Activated CD4-positive, CD25-positive, alpha-beta regulatory T cell treated with anti-CD3 and anti-CD28 coated beads, Interleukin-2, amount 50 U/mL, for 16 hours (primary cell): ENCODE measurements around the gene SSRP1.
"Not testable (repeated sequence)": the region's sequence is repeated elsewhere in the genome, so short reads cannot be mapped to it uniquely, and the experiment has no call there.

Source experiments
- DNase-seq: peaks from one replicate; pipeline ENCODE4 v3.0.0-alpha.2; 2020; ENCODE audit warnings: low read depth, low spot score

The SSRP1 gene

DNA sequence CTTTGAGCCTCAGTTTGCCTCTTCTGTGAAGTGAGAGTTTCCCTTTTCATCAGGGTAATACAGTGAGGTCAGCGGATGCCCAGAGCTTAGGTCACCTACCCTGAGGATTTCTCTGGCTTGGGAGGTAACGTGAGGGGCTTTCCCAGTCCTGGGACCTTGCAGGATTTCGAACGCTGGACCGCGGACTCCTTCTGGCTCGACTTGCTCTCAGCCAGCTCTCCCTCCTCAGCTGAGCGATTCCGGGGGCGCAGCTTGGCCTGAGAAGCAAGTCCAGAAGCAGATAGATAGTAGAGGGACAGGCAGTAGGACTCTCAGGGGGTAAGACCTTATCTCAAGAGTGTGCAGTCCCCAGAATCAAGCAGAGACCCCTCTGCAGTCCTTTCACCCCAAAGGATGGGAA lies 34.9 kb downstream of the SSRP1 start:
- DNase-seq: no peak

DNA sequence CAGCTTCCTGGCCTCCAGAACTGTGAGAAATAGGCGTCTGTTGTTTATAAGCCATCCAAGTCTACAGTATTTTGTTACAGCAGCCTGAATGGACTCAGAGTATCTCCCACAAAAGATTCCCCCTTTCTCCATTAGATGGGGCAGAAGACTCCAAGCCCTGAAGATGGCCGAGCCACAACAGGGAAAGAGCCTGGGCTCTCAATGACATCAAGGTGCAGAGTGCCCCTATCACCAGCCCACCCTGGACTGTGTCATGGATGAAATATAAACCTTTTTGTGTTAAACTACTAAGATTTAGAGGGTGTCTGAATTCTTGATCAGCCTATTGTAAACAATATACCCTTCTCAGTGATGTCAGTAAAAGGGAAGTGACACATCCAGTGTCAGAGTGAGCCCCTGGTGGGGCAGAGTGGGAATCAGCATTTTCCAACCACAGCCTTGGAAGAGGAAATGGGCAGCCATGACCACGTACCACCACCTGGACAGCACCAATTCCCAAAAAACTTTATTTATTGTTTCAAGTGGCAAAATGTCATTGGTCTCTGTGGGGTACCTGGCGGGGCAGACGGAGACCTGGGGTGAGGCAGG lies 36.4 kb downstream of the SSRP1 start:
- DNase-seq: no peak

DNA sequence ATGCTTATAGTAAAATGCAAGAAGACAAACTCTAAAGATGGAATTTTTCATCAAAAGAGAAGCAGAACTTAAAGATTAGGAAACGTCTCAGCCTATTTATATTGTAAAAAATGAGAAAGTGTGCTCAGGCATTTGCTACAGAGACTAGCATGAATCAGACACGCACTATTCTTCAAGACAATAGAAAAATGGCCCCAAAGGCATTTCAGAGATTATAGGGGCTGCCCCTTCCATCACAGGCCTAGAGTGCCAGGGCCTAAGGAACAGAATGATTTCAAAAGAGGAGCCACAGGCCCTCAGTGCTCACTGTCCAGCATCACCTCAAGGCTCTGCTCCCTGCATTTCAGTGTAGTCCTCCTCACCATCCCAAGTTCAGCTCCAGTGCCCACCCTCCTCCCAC lies 38.5 kb downstream of the SSRP1 start:
- DNase-seq: no peak

DNA sequence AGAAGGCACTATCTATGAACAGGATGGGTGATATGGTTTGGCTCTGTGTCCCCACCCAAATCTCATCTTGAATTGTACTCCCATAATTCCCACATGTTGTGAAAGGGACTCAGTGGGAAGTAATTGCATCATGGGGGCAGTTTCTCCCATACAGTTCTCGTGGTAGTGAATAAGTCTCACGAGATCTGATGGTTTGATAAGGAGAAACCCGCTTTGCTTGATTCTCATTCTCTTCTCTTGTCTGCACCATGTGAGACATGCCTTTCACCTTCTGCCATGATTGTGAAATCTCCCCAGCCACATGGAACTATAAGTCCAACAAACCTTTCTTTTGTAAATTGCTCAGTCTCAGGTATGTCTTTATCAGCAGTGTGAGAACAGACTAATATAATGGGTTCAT lies 39.5 kb downstream of the SSRP1 start:
- not testable (repeated sequence) for DNase-seq

DNA sequence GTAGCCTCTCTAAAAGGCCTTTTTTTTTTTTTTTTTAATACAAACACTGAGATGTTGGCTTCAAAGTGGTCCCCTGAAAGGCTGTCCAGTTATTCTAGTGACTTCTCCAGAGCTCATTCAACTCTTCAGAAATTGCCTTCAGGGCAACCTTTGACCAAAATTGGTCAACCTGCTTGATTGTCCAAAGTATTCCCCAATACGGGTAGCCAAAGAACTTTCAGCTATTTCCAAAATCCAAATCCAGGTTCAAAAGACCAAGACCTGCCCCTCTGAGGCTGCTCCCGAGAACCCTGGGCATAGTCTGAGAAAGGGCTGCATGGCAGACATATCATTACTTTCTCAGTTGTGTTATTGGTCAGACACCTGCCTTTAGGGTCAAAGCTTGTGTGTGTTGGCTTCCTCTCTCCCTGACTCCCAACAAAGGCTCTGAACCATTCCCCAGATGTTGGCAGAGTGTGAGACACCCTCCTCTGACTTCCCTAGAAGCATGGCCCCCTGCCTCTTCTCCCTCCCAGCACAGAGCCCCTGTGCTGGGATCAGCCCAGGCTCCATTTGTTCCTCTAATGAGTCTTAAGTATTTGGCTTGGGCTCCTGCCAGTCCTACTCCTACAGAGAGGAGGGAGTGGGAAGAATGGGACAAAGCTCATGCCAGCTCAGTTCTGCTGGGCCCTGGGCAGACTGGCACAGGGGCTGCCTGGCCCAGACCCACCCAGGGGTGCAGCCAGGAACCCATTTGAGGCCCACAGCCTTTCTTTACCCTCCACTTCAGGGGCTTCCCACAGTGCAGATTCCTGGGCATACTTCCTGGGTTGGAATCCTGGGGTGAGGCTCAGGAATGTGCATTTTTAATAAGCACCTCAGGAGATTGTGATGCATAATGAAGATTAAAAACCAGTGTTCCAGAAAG lies 41.2 kb downstream of the SSRP1 start:
- DNase-seq: no peak

DNA sequence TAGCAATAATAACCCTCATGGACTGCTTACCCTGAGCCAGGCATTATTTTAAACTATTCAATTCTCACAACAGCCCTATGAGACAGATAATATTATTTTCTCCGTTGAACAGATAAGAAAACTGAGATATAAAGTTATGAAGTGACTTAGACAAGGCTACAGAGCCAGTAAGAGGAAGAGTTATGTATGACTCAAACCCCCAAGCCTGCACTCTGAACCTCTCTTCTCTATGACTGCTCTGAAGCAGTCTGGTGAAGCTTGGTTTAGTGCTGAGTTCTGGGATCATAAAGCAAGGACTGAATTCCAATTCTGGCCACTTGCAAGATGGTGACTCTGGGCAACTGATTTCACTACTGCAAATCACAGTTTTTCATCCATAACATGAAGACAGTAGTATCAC lies 45.4 kb downstream of the SSRP1 start:
- no peak for DNase-seq

DNA sequence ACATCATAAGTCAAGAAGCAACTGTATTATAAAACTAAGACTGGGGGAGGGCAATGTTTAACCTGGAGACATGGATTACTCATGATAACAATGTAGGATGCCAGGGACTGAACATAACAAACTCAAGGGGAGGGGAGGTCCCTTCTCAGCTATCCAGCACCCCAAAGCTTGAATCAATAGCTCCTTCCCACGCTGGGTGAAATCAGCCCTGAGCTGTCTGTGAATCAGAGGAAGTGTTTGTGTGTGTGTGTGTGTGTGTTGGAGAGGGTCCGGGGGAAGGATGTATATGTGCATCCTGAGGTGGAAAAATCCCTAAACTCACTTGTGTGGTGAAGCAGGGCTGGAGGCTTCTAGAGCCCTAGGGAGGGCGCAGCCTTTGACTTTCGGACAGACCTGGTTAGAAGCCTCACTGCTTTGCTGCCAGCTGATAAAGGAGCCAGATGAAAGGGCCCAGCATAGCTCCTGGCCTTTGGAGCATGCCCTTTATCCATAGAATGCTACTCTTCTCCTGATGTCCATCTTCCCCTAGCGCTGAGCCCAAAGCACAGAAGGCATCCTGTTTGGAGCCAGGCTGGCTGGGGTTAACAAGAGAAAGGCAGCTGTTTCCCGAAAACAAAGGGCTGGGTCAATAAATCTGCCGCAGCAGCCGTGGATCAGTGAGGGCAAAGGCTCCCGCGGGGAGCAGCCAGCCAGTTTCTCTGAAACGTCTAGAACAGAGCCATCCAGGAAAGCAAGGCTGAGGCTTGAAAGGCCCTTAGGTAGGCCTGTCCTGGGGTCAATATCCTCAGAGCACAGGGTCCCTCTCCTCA lies 46.7 kb downstream of the SSRP1 start:
- no peak for DNase-seq

DNA sequence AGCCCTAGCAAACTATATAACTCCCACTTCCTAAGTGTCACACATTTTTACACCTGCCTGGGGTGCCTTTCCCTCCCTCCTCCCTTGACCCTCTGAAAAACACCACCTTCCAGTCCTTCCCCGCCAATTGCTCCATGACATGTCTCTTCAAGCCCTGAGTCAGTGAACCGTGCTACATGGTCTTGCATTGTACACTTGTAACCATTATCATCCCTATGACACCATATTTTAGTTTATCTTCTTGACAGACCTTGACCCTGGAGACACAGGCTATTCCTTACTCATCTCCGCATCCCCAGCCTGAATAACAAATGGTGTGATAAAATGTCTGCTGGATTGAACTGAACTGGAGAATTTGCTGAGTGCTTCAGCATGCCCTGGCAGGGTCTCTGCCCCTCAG lies 47.8 kb downstream of the SSRP1 start:
- DNase-seq: no peak

DNA sequence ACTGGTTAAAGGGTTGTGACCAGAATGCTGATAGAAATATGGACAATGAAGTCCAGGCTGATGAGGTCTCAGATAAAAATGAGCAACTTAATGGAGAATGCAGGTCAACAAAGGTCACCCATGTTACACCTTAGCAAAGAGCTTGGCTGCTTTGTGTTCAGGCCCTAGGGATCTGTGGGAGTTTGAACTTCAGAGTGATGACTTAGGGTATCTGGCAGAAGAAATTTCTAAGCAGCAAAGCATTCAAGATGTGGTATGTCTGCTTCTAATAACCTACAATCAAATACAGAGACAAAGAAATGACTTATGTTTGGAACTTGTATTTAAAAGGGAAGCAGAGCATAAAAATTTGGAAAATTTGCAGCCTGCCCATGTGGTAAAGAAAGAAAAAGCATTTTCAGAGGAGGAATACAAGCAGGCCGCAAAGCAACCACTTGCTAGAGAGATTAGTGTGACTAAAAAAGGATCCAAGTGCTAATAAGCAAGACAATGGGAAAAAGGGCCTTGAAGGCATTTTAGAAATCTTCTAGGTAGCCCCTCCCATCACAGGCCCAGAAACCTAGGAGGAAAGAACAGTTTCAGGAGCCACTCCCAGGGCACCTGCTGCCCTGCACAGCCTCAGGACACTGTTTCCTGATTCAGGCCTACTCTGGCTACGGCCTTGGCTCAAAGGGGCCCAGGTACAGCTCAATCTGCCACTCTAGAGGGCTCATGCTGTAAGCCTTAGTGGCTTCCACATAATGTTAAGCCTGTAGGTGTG lies 52.3 kb downstream of the SSRP1 start:
- DNase-seq: no peak

DNA sequence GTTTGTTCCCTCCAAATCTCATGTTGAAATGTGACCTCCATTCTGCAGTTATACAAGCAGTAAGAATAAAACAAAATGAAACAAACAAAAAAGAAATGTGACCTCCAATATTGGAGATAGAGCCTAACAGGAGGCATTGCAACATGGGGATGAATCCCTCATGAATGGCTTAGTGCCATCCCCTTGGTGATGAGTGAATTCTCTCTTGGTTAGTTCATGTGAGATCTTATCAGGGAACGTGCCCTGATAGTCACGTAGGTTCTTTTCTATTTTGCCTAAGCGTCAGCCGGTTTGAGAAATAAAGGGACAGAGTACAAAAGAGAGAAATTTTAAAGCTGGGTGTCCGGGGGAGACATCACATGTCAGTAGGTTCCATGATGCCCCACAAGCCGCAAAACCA lies 54.1 kb downstream of the SSRP1 start:
- DNase-seq: not testable (repeated sequence)

DNA sequence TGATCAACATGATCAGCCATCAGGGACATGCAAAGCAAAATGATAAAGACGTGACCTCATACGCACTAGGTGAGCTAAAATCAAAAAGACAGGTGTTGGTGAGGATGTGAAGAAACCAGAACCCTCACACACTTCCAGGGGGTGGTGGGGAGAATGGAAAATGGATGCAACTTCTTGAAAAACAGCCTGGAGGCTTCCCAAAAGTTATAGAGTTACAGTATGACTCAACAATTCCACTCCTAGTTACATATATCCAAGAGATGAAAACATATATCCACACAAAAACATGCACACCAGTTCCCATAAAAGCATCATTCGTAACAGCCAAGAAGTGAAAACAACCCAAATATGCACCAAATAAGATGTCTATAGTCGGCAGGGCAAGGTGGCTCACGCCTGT lies 56.6 kb downstream of the SSRP1 start:
- no peak for DNase-seq

DNA sequence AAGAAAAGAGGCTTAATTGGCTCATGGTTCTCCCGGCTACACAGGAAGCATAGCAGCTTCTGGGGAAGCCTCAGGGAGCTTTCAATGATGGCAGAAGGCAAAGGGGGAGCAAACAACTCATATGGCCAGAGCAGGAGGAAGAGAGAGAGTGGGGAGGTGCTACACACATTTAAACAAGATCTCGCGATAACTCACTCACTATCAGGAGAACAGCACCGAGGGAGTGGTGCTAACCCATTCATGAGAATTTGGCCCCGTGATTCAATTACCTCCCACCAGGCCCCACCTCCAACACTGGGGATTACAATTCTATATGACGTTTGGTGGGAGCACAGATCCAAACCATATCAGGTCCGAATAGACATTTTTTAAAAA lies 57.0 kb downstream of the SSRP1 start:
- no peak for DNase-seq

DNA sequence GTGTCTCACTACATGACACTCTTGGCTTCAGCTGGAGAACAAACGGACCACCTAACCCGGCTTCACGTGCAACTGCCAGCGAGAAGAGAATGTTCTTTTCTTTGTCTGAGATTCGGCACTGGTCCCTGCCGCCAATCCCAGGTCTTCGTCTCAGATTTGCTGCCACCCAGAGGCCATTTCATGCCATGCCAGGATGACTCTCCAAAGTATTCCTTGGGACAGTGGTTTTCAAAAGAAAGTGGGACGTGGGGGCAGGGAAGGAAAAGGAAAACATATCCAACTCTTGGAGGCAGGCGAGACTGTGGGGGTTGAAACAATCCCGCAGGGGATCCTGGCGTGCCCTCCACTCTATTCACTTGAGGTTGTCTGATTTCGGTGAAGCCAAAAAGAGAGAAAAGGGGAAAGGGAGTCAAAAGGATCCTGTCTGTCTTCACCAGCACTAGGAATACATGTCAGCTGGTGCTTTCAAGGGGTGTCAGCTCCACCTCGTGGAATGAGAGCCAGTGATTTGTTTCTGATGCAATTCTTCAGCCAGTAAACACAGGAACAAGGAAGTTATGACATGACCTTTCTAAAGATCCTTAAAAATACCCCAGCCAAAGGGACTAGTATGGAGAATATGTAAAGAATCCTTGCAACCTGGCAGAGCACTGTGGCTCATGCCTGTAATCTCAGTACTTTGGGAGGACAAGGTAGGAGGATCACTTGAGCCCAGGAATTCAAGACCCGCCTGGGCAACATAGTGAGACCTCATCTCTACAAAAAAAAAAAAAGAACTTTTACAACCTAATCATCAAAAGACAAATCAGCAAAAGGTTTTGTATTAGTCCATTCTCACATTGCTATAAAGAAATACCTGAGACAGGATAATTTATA lies 57.6 kb downstream of the SSRP1 start:
- DNase-seq: no peak

DNA sequence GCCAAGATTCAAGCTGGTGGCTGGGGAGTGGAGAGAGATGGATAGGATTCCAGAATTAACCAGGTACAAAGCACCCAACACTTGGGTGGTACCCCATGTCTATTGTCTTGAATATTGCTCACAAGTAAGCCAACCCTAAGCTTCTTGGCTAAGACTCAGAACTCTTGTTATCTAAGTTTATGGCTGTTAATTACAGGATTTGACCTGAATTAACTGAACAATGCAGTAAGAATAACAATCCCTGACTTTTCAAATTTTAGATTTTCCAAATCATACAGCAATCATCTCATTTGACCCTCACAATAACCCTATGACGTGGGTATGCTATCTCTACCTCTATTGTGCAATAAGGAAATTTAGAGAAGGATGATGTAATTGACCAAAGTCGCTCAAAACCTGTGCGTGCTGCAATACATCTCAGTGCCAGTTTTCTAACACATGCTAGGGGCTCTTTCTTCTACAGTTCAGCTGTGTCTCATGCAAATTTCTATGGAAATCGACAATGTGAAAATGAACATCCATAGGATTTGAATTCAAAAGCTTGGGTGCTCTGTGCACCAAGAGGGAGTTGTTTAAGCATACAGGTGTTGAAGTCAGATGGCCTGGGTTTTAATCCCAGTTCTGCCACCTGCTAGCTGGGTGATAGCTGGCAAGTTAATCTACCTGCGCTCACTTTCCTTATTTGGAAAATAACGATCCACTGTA lies 58.6 kb downstream of the SSRP1 start:
- DNase-seq: no peak

DNA sequence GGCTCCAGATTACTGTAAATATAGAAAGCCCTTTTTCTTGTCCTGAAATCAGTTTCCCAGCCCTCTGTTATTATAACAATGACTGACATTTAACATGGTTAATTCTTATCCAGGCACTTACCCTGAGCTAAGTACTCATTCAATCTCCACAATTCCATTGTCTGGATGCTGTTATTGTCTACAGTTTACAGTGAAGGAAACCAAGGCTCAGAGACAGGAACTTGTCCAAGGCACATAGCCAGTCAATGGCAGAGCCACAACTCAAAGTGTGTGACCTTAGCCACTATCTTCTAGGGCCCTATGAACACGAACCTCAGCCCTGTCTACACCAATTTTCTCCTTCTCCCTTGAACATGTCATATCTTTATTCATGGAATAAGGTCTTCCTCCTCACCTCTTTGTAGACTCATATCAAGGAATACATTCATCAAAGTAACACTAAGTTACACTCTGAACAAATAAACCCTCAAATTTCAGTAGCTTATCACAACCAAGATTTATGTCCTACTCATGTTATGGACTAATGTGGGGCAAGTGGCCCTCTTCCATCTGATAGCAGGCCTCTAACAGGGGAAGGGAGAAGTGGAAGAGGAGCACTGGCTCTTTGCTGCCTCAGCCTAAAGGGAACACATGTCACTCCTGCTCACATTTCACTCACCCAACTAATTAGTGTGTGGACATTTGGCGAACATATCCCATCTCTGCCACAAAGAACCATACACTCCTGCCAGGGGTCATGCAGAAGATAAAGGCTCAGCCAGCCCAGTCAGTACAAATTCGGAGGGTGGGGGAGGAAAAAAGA lies 59.3 kb downstream of the SSRP1 start:
- DNase-seq: no peak
